GM12891 (cell line): ENCODE results near the gene ANKRD40CL.
A peak's percentile ranks its signal among the peaks of the same experiment; 100 is the strongest.

ENCODE experiments used
- DNase-seq: peaks from one replicate; pipeline ENCODE4 v3.0.0; 2011; ENCODE audit warnings: low spot score; ENCODE audit not compliant: insufficient read length
- FAIRE-seq: peaks from 2 replicates; lab custom pipeline; 2011; peaks lifted over from hg19 to GRCh38; lab: Jason Lieb, UNC
- PAX5 ChIP-seq: IDR thresholded peaks from 2 replicates; pipeline ENCODE4 v1.6.1; 2011; ENCODE audit warnings: low read length, moderate library complexity, mild to moderate bottlenecking; ENCODE audit not compliant: insufficient read depth, severe bottlenecking
- POLR2A ChIP-seq: IDR thresholded peaks from 2 replicates; pipeline ENCODE4 v1.6.1; 2011; ENCODE audit warnings: low read depth, low read length, control low read depth
- POLR2AphosphoS5 ChIP-seq: IDR thresholded peaks from 2 replicates; pipeline ENCODE4 v1.6.1; 2011; ENCODE audit warnings: low read depth, low read length, control low read depth
- POU2F2 ChIP-seq: IDR thresholded peaks from 2 replicates; pipeline ENCODE4 v1.6.1; 2011; ENCODE audit warnings: low read depth, mild to moderate bottlenecking, control low read depth, low read length, moderate library complexity
- SPI1 ChIP-seq: IDR thresholded peaks from 2 replicates; pipeline ENCODE4 v1.6.1; 2011; ENCODE audit warnings: low read depth, low read length, control low read depth
- TAF1 ChIP-seq: IDR thresholded peaks from 2 replicates; pipeline ENCODE4 v1.6.1; 2011; ENCODE audit warnings: low read depth, low read length, control low read depth

Gene ANKRD40CL

GRCh38 chr17:50719924-50720794 lies 47.2 kb downstream of the ANKRD40CL start:
- FAIRE-seq (no peak), DNase-seq (no peak)
- TF ChIP-seq PAX5 (no peak), POLR2A (no peak), POLR2AphosphoS5 (no peak), SPI1 (no peak), TAF1 (no peak), POU2F2 (no peak)

DNA sequence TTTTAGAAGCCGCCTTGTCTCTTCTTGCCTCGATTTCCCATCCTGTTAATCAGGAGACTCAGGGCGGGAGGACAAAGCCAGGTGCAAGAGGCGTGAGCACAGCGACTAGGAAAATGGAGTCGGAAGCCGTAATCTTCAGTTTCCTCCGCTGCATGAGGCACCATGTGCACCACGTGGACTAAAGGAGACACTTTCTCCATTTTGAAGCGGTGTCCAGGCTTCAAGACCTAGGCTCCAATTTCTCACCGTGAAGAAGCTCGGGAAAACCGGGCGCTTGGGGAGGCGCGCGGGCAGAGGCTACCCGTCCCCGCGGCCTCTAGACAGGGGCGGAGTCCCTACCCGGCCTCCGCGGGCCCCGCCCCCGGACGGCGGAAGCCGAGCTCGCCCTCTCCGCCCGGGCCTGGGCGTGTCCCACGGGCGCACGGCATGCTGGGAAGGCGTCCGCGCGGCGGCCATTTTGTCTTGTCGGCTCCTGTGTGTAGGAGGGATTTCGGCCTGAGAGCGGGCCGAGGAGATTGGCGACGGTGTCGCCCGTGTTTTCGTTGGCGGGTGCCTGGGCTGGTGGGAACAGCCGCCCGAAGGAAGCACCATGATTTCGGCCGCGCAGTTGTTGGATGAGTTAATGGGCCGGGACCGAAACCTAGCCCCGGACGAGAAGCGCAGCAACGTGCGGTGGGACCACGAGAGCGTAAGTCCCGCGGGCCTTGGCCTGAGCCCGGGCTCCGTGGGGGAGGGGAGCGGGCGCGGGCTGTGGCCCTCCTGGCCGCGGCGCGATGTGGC lies 48.0 kb downstream of the ANKRD40CL start, which contains the start of gene LUC7L3:
LUC7L3 (plus strand) TSS at position 460 of the 780 bp plus-strand sequence; CDS start at position 590, 130 bp downstream.
- peak; percentile 96 for DNase-seq
- peak; percentile 93 for FAIRE-seq
- peak; percentile 94 for TF ChIP-seq POLR2A
- peak; percentile 96 for TF ChIP-seq POLR2AphosphoS5
- no peak for TF ChIP-seq PAX5
- peak; percentile 83 for TF ChIP-seq TAF1
- TF ChIP-seq POU2F2 = no peak
- TF ChIP-seq SPI1 = no peak

DNA sequence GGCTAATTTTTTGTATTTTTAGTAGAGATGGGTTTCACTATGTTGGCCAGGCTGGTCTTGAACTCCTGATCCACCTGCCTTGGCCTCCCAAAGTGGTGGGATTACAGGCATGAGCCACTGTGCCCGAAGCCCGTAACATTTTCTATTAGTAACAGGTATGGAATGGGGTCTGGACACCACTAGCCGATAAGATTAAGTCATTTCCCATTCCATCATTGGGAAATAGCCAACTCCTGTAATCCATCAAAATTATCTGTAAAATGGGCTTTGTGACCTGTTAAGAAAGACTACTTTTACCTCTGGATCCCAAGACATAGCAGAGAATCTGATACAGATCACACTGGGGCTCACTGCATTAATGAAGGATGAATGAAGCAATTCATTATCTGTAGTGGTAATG lies 51.8 kb downstream of the ANKRD40CL start:
- TF ChIP-seq PAX5 (no peak), TAF1 (no peak), SPI1 (no peak)
- FAIRE-seq (no peak), DNase-seq (no peak)

DNA sequence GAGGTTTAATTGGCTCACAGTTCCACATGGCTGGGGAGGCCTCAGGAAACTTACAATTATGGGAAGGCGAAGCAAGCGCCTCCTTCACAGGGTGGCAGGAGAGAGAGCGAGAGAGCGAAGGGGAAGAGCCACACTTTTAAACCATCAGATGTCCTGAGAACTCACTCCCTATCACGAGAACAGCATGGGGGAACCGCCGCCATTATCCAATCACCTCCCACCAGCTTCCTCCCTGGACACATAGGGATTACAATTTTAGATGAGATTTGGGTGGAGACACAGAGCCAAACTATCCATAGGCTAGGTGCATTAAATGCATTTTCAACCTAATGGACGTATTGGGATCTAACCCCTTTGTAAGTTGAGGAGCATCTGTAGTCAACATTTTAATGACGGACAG lies 54.7 kb downstream of the ANKRD40CL start:
- FAIRE-seq (no peak), DNase-seq (no peak)
- TF ChIP-seq TAF1 (no peak), PAX5 (no peak), POU2F2 (no peak), POLR2A (no peak), POLR2AphosphoS5 (no peak), SPI1 (no peak)
